BLaER1 (cell line): ENCODE measurements around the gene PRXL2A.
A peak's percentile ranks its signal among the peaks of the same experiment; 100 is the strongest.

Experiments used
- H3K27ac ChIP-seq: shearing (Covaris generic); formaldehyde crosslinking; 2 replicates; pipeline ENCODE4 v1.8.1; 2022
- H3K27me3 ChIP-seq: shearing (Covaris generic); formaldehyde crosslinking; 2 replicates; pipeline ENCODE4 v1.8.1; 2022
- H3K36me3 ChIP-seq: shearing (Covaris generic); formaldehyde crosslinking; 2 replicates; pipeline ENCODE4 v1.8.1; 2022
- H3K4me1 ChIP-seq: shearing (Covaris generic); formaldehyde crosslinking; 2 replicates; pipeline ENCODE4 v1.8.1; 2022
- H3K4me2 ChIP-seq: shearing (Covaris generic); formaldehyde crosslinking; 2 replicates; pipeline ENCODE4 v1.8.1; 2022
- H3K4me3 ChIP-seq: shearing (Covaris generic); formaldehyde crosslinking; 2 replicates; pipeline ENCODE4 v1.8.1; 2022
- H3K9ac ChIP-seq: shearing (Covaris generic); formaldehyde crosslinking; 2 replicates; pipeline ENCODE4 v1.8.1; 2022
- H3K9me3 ChIP-seq: shearing (Covaris generic); formaldehyde crosslinking; 2 replicates; pipeline ENCODE4 v1.8.1; 2022
- H4K20me1 ChIP-seq: shearing (Covaris generic); formaldehyde crosslinking; 2 replicates; pipeline ENCODE4 v1.8.1; 2022
- Cebpa-rat ChIP-seq: shearing (Covaris generic); IDR thresholded peaks from 2 replicates; pipeline ENCODE4 v1.8.1; 2022

Gene PRXL2A

GRCh38 chr10:80484676-80485075 lies 76.3 kb downstream of the PRXL2A start:
- Histone ChIP-seq H3K9ac (peak overlapping the region; percentile 55; the same call in 1 of the 2 replicates), H3K4me2 (peak overlapping the region; percentile 76), H3K27me3 (no peaks in the 10 kb centered on the region), H3K27ac (peak overlapping the region; percentile 51), H3K36me3 (peaks cover 54% of the 10 kb centered on the region), H3K4me3 (no peak overlapping the region), H4K20me1 (peaks cover 97% of the 10 kb centered on the region), H3K4me1 (peaks cover 88% of the 10 kb centered on the region), H3K9me3 (no peaks in the 10 kb centered on the region)
- no peak for TF ChIP-seq Cebpa-rat

DNA sequence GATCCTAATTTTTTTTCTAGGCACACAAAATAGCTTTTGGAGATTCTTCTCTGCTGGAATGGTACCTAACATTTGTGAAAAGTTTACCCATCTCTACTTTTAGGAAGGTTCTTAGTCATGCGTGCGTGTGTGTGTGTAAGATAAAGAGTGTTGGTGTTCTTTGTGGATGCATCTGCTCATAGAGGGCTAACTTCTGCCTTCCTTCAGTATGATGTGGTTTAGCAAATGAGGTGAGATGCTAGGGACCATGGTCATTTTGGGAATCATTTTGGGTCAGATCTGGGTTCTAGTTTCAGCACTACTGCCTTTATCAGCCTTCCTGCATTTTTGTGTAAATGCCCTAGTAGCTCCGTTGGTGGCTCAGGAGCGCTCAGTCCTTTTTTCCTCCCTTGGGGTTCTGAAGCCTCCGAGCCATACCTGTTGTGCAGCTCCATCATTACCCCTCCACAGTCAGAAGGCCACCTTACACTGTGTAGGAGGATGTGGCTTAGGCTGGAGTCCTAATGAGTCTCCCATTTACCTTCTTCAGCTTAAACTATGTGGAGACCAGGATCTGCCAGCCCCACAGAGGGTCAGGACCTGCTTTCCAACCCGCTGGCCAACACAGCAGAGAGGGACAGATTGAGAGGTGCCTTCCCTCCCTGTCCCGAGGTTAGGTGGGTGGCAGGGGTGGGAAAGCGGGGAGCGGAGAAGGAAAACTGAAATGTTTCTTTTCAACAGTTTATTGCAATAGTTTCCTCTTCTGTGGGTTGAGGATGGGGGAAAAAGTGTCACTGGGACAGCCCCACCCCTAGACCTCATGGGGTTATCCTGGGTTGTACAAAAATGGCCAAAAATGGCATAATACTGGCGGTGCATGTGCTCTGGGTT lies 77.0 kb downstream of the PRXL2A start:
- no peak for TF ChIP-seq Cebpa-rat
- Histone ChIP-seq H4K20me1 (peaks cover 100% of the 10 kb centered on the region), H3K4me2 (peak overlapping the region; percentile 76), H3K36me3 (peaks cover 59% of the 10 kb centered on the region), H3K9me3 (no peaks in the 10 kb centered on the region), H3K4me1 (peaks cover 95% of the 10 kb centered on the region), H3K27me3 (no peaks in the 10 kb centered on the region), H3K9ac (peak overlapping the region; percentile 55), H3K27ac (peak overlapping the region; percentile 51), H3K4me3 (peak overlapping the region; percentile 5; the same call in 1 of the 2 replicates)

DNA sequence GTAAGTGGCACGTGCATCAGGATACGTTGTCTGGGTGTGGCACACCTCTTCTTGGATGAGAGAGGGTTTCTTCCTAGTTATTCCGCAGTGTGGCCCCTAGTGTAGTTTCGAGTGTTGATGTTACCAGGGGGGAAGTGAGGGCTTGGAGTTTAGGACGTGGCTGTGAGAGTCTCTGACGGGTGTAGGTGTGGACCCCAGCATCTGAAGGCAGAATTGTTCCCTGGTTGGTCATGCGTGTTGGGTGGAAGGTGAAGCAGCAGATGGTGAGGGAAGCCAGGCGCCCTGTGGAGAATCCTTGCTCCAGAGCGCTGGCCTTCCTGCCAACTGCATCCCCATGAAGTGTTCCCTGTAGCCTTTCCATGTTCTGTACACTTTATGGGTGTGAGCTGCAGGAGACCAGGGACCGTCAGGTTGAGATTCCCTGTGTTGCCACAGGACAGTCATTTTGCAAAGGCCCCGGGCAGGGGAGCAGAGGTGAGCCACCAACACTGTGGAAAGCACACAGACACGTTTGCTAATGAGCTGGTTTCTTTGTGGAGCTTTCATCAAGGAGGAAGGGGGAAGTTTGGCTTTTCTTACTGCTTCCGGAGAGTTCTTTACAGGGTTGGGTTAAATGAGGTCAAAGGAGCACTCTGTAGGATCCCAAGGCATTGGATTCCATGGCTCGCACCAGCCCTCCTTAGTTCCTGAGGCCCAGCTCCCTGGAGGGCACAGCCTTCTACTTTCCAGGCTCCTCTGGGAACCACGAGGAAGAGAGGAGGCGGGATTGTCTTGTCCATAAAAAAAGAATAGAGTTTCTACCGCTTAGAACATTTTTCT lies 77.8 kb downstream of the PRXL2A start:
- peak overlapping the region; percentile 55 for H3K9ac ChIP-seq
- peaks cover 100% of the 10 kb centered on the region for H4K20me1 ChIP-seq
- peaks cover 62% of the 10 kb centered on the region for H3K36me3 ChIP-seq
- no peaks in the 10 kb centered on the region for H3K27me3 ChIP-seq
- H3K4me2 ChIP-seq = peak overlapping the region; percentile 76
- TF ChIP-seq Cebpa-rat = no peak
- no peaks in the 10 kb centered on the region for H3K9me3 ChIP-seq
- H3K4me3 ChIP-seq = peak overlapping the region; percentile 5; the same call in 1 of the 2 replicates
- peak overlapping the region; percentile 51 for H3K27ac ChIP-seq
- H3K4me1 ChIP-seq = peaks cover 100% of the 10 kb centered on the region
